WTC11 (cell line): ENCODE measurements around the gene RBM7. TPM values are rescaled to one million over a fixed set of nuclear protein-coding genes. Genes with fewer than 3 reads are reported as not detected.

Experiments used
- ATAC-seq: fragments of 200-7000 bp; cut with Tn5 transposase; 2 replicates; pipeline ENCODE4 v1.10.0; 2021; ENCODE audit warnings: mild to moderate bottlenecking, moderate library complexity
- CTCF ChIA-PET: fragments of 300-600 bp; sonication (Branson Sonifier 250); formaldehyde crosslinking; loops from one replicate; lab custom pipeline; 2021; ENCODE audit warnings: antibody characterized with exemption; lab: Charles Lee
- POLR2A ChIA-PET: fragments of 350-600 bp; sonication (Branson Sonifier 250); formaldehyde crosslinking; loops from one replicate; lab custom pipeline; 2021; ENCODE audit warnings: antibody characterized with exemption; lab: Charles Lee
- DNase-seq: peaks from one replicate; pipeline ENCODE4 v3.0.0; 2021; ENCODE audit warnings: low spot score
- H3K27ac Mint-ChIP-seq: 2 replicates; pipeline ENCODE4 v1.8.0; 2021; ENCODE audit warnings: mixed read lengths
- H3K27me3 Mint-ChIP-seq: 2 replicates; pipeline ENCODE4 v1.8.0; 2021; ENCODE audit warnings: low read depth, mild to moderate bottlenecking, moderate library complexity, mixed read lengths
- H3K36me3 Mint-ChIP-seq: 2 replicates; pipeline ENCODE4 v1.8.0; 2021; ENCODE audit warnings: mixed read lengths
- H3K4me1 Mint-ChIP-seq: 2 replicates; pipeline ENCODE4 v1.8.0; 2022; ENCODE audit warnings: mixed read lengths
- H3K4me3 Mint-ChIP-seq: 2 replicates; pipeline ENCODE4 v1.8.0; 2021; ENCODE audit warnings: mild to moderate bottlenecking, moderate library complexity, mixed read lengths
- H3K9me3 Mint-ChIP-seq: 2 replicates; pipeline ENCODE4 v1.8.0; 2021; ENCODE audit warnings: mixed read lengths
- CREM ChIP-seq: sonication (generic); formaldehyde crosslinking; IDR thresholded peaks from 2 replicates; pipeline ENCODE4 v1.8.1; 2022; ENCODE audit warnings: mild to moderate bottlenecking, missing genetic modification reagents, moderate library complexity
- E2F5 ChIP-seq: sonication (generic); formaldehyde crosslinking; IDR thresholded peaks from 2 replicates; pipeline ENCODE4 v1.8.1; 2022; ENCODE audit warnings: mild to moderate bottlenecking, moderate library complexity, missing genetic modification reagents
- EMX1 ChIP-seq: fragments of 250-450 bp; sonication (Bioruptor Pico); IDR thresholded peaks from 2 replicates; pipeline ENCODE4 v1.8.0; 2021; ENCODE audit warnings: mild to moderate bottlenecking
- FOXJ3 ChIP-seq: sonication (generic); formaldehyde crosslinking; IDR thresholded peaks from 2 replicates; pipeline ENCODE4 v1.9.0; 2021; ENCODE audit warnings: missing genetic modification reagents, mild to moderate bottlenecking, borderline replicate concordance
- GRHL2 ChIP-seq: fragments of 250-450 bp; sonication (Bioruptor Pico); IDR thresholded peaks from 2 replicates; pipeline ENCODE4 v1.8.0; 2022; ENCODE audit warnings: mild to moderate bottlenecking, moderate library complexity; ENCODE audit not compliant: insufficient replicate concordance, severe bottlenecking
- NR2C2 ChIP-seq: sonication (generic); formaldehyde crosslinking; IDR thresholded peaks from 2 replicates; pipeline ENCODE4 v1.8.0; 2022; ENCODE audit warnings: mild to moderate bottlenecking, missing genetic modification reagents
- RORB ChIP-seq: fragments of 250-450 bp; sonication (Bioruptor Pico); IDR thresholded peaks from 2 replicates; pipeline ENCODE4 v1.9.0; 2021; ENCODE audit warnings: mild to moderate bottlenecking
- TEAD4 ChIP-seq: sonication (generic); formaldehyde crosslinking; IDR thresholded peaks from 2 replicates; pipeline ENCODE4 v1.8.0; 2022; ENCODE audit warnings: mild to moderate bottlenecking, missing genetic modification reagents
- TP53 ChIP-seq: sonication (generic); formaldehyde crosslinking; IDR thresholded peaks from 2 replicates; pipeline ENCODE4 v1.8.1; 2023; ENCODE audit warnings: mild to moderate bottlenecking, missing genetic modification reagents
- ZNF219 ChIP-seq: sonication (generic); formaldehyde crosslinking; IDR thresholded peaks from 2 replicates; pipeline ENCODE4 v1.8.0; 2023; ENCODE audit warnings: missing genetic modification reagents, mild to moderate bottlenecking, borderline replicate concordance
- ZSCAN18 ChIP-seq: fragments of 250-450 bp; sonication (Bioruptor Pico); IDR thresholded peaks from 2 replicates; pipeline ENCODE4 v2.1.2; 2022; ENCODE audit warnings: mild to moderate bottlenecking, moderate library complexity
- total RNA-seq: library from RNA; stranded (reverse); gene quantifications from 3 replicates; pipeline ENCODE4 v1.2.3, GENCODE V29; 2021
- TF ChIP-seq, protein P1 (sequence below): sonication (generic); formaldehyde crosslinking; IDR thresholded peaks from 2 replicates; pipeline ENCODE4 v1.8.1; 2023; ENCODE audit warnings: mild to moderate bottlenecking, moderate library complexity, missing genetic modification reagents
- TF ChIP-seq, protein P2 (sequence below): sonication (generic); formaldehyde crosslinking; conservative IDR thresholded peaks from 2 replicates; pipeline ENCODE4 v1.8.1; 2022; ENCODE audit warnings: mild to moderate bottlenecking, missing genetic modification reagents
- TF ChIP-seq, protein P3 (sequence below): sonication (generic); formaldehyde crosslinking; IDR thresholded peaks from 2 replicates; pipeline ENCODE4 v1.8.0; 2022; ENCODE audit warnings: missing genetic modification reagents

The RBM7 gene
- total RNA-seq, 1 experiment from 2014 or later = 38.1 TPM

GRCh38 chr11:114399490-114400215 is 813 bp upstream of the RBM7 start (continued):
- 0 out of 2 replicates have a peak, but pooled peaks have one; percentile 11 for TF ChIP-seq E2F5 (CRISPR knock-in tag)
- TF ChIP-seq, protein P1, sequence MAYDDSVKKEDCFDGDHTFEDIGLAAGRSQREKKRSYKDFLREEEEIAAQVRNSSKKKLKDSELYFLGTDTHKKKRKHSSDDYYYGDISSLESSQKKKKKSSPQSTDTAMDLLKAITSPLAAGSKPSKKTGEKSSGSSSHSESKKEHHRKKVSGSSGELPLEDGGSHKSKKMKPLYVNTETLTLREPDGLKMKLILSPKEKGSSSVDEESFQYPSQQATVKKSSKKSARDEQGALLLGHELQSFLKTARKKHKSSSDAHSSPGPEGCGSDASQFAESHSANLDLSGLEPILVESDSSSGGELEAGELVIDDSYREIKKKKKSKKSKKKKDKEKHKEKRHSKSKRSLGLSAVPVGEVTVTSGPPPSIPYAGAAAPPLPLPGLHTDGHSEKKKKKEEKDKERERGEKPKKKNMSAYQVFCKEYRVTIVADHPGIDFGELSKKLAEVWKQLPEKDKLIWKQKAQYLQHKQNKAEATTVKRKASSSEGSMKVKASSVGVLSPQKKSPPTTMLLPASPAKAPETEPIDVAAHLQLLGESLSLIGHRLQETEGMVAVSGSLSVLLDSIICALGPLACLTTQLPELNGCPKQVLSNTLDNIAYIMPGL (CRISPR knock-in tag) = no peak
- TF ChIP-seq FOXJ3 (CRISPR knock-in tag) = no peak
- TF ChIP-seq, protein P2, sequence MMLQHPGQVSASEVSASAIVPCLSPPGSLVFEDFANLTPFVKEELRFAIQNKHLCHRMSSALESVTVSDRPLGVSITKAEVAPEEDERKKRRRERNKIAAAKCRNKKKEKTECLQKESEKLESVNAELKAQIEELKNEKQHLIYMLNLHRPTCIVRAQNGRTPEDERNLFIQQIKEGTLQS = no peak
- TF ChIP-seq NR2C2 (CRISPR knock-in tag) = no peak

DNA sequence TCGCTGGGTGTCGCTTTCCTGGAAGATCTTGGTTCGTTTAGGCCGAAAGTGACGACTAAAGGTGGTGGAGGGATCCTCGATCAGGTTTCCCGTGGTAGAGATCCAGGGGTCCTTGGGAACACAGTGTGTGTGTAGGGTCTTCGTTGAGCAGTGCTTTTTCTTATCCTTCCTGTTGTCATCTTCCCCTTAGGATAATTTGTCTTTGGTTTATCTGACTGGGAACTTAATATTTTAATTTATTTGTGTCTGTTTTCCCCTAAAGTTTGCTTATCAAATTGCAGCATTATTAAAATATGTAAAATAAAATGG is 403 bp downstream of the RBM7 start:
- Mint-ChIP-seq H3K9me3 (no peaks in the 10 kb centered on the region), H3K4me1 (peaks cover 43% of the 10 kb centered on the region), H3K4me3 (peak overlapping the region; percentile 90), H3K36me3 (peaks cover 30% of the 10 kb centered on the region), H3K27ac (peak overlapping the region; percentile 99), H3K27me3 (no peaks in the 10 kb centered on the region)
- ChIA-PET POLR2A (interaction anchor here (1.0 to 1.8 kb wide), 2 partner anchors 29 to 38 kb away, joined by 3 to 6 read pairs; partner anchors contain the start of gene REXO2), CTCF (interaction anchor here (0.8 kb wide), 1 partner anchor 35 kb away, joined by 3 read pairs; no protein-coding TSS in a partner anchor)
- no peak for TF ChIP-seq GRHL2
- TF ChIP-seq ZSCAN18 (CRISPR knock-in tag) = no peak
- no peak for TF ChIP-seq TEAD4
- TF ChIP-seq ZNF219 = no peak
- no peak for TF ChIP-seq CREM (CRISPR knock-in tag)
- TF ChIP-seq RORB (CRISPR knock-in tag) = no peak
- TF ChIP-seq EMX1 (CRISPR knock-in tag) = no peak
- no peak for TF ChIP-seq TP53 (CRISPR knock-in tag)
- TF ChIP-seq, protein P1 (CRISPR knock-in tag) = no peak
- TF ChIP-seq, protein P3, sequence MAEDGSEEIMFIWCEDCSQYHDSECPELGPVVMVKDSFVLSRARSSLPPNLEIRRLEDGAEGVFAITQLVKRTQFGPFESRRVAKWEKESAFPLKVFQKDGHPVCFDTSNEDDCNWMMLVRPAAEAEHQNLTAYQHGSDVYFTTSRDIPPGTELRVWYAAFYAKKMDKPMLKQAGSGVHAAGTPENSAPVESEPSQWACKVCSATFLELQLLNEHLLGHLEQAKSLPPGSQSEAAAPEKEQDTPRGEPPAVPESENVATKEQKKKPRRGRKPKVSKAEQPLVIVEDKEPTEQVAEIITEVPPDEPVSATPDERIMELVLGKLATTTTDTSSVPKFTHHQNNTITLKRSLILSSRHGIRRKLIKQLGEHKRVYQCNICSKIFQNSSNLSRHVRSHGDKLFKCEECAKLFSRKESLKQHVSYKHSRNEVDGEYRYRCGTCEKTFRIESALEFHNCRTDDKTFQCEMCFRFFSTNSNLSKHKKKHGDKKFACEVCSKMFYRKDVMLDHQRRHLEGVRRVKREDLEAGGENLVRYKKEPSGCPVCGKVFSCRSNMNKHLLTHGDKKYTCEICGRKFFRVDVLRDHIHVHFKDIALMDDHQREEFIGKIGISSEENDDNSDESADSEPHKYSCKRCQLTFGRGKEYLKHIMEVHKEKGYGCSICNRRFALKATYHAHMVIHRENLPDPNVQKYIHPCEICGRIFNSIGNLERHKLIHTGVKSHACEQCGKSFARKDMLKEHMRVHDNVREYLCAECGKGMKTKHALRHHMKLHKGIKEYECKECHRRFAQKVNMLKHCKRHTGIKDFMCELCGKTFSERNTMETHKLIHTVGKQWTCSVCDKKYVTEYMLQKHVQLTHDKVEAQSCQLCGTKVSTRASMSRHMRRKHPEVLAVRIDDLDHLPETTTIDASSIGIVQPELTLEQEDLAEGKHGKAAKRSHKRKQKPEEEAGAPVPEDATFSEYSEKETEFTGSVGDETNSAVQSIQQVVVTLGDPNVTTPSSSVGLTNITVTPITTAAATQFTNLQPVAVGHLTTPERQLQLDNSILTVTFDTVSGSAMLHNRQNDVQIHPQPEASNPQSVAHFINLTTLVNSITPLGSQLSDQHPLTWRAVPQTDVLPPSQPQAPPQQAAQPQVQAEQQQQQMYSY = no peak
- DNase-seq = no peak
- ATAC-seq = no peak
